Adrenal gland (tissue), 19 donors: ENCODE measurements around the gene HPS1. TPM values are rescaled to one million over a fixed set of nuclear protein-coding genes. Genes with fewer than 3 reads are reported as not detected.
A peak's percentile ranks its signal among the peaks of the same experiment; 100 is the strongest.

Experiments used
- DNase-seq, 7 donors: peaks; one replicate each; pipeline ENCODE4 v3.0.0-alpha.2; 2019 to 2020
- H3K27ac ChIP-seq, 5 donors: fragments of 200-600 bp; sonication (generic) in 4 of 5; 1 replicate in 3 of 5; 2 replicates in 2 of 5; pipeline versions ENCODE4 v1.5.1 to v1.8.0; 2016 to 2020; ENCODE audit warnings: mild to moderate bottlenecking in 1 of 5
- H3K27me3 ChIP-seq: fragments of 200-600 bp; 2 replicates; pipeline ENCODE4 v1.8.0; 2021
- H3K36me3 ChIP-seq, 2 donors: fragments of 200-600 bp; replicated peaks in 1 of 2; 1 replicate in 1 of 2; 2 replicates in 1 of 2; pipeline versions ENCODE4 v1.5.1 to v1.8.0; 2018 to 2022
- H3K4me1 ChIP-seq, 2 donors: fragments of 200-600 bp; replicated peaks in 1 of 2; 1 replicate in 1 of 2; 2 replicates in 1 of 2; pipeline versions ENCODE4 v1.5.1 to v1.8.0; 2018 to 2021
- H3K4me3 ChIP-seq, 4 donors: fragments of 200-600 bp; sonication (generic) in 3 of 4; one replicate each; pipeline ENCODE4 v1.5.1; 2016 to 2018
- H3K9me3 ChIP-seq, 3 donors: fragments of 200-600 bp; sonication (generic) in 1 of 3; replicated peaks in 1 of 3; 1 replicate in 2 of 3; 2 replicates in 1 of 3; pipeline versions ENCODE4 v1.5.1 to v1.8.0; 2016 to 2021
- CTCF ChIP-seq, 6 experiments: fragments of 450-650 bp in 4 of 6; fragments of 200-600 bp in 2 of 6; sonication (generic) in 1 of 6; IDR thresholded peaks; 1 replicate in 5 of 6; 2 replicates in 1 of 6; pipeline versions ENCODE4 v1.5.1 to v1.8.0; 2016 to 2021; ENCODE audit warnings: antibody characterized with exemption in 6 of 6, mild to moderate bottlenecking in 2 of 6, moderate library complexity in 1 of 6
- POLR2A ChIP-seq, 2 donors: fragments of 450-650 bp; IDR thresholded peaks; one replicate each; pipeline ENCODE4 v1.6.1; 2017; ENCODE audit warnings: antibody characterized with exemption in 2 of 2, mild to moderate bottlenecking in 2 of 2, moderate library complexity in 1 of 2
- WGBS, 4 donors: extraction: QIAGEN DNeasy Blood & Tissue Kit in 2 of 4; methylation state at CpG; one replicate each; pipeline versions ENCODE4 v1.1.5 to v1.1.7; 2013 to 2017; 5-methylcytosine and 5-hydroxymethylcytosine counted together
- intact Hi-C, 2 donors: fragments of 100-400 bp; cut with DNase I; formaldehyde crosslinking; loops; one replicate each; pipeline versions ENCODE4 v1.14.1 to v1.15.0; 2022 to 2023
- long read RNA-seq, 10 donors: library from polyadenylated mRNA in 3 of 10; unstranded in 2 of 10; stranded (forward) in 1 of 10; transcript quantifications; one replicate each; pipeline ENCODE4 v2.0.0 and lab custom pipeline, GENCODE V29; 2021 to 2026
- polyA plus RNA-seq, 3 donors: library from polyadenylated mRNA; stranded (reverse); fragments of 200-250 nt in 2 of 3; fragments of 350-450 nt in 1 of 3; fragmentation: Illumina TruSeq in 1 of 3; extraction: RNeasy Lipid Tissue Mini Kit (QIAGEN cat#74804) in 1 of 3; gene quantifications; one replicate each; pipeline ENCODE4 v1.2.3, GENCODE V29; 2013 to 2014
- total RNA-seq, 9 donors: library from RNA; depleted of rRNA in 4 of 9; stranded (reverse); fragments of >200 nt in 4 of 9; fragments of 120-200 nt in 1 of 9; fragmentation: NEBNext Ultra II Directional in 1 of 9; extraction: Animal tissue kit (Norgen Biotek cat#: 25700) in 1 of 9; gene quantifications; one replicate each; pipeline versions ENCODE4 v1.1.0 to v1.2.4, GENCODE V29; 2013 to 2023
- donor health status: healthy with polysubstance abuse.
- donor health status: Bipolar disorder and iron deficiency.
- donor health status: DM: yes; HTN: yes; CAD: no.
- donor health status: DM: no; HTN: no; CAD: no.
- donor health status: DM: no; HTN: no; CAD: no.
- donor health status: DM: yes; HTN: yes; CAD: no.

Gene HPS1
- total RNA-seq (10 to 100 TPM; 32.1 to 95.6 (median 72.1) TPM), polyA plus RNA-seq (10 to 100 TPM; 28.6 to 78.3 (median 50.8) TPM)
- long read RNA-seq, donor 1, transcript HPS1-207 (4 exons, 922 nt), result major isoform, 10 of 12 reads
- long read RNA-seq, donor 1, partial matches to known transcripts, result 0 of 12 reads
- long read RNA-seq, donor 1, other reads (novel, unspliced or antisense), result 0 of 12 reads
- long read RNA-seq, donor 2, transcript HPS1-207 (4 exons, 922 nt), result major isoform, 7 of 16 reads
- long read RNA-seq, donor 2, partial matches to known transcripts, result 5 of 16 reads
- long read RNA-seq, donor 2, other reads (novel, unspliced or antisense), result 0 of 16 reads
- long read RNA-seq, donor 3, transcript HPS1-207 (4 exons, 922 nt), result major isoform, 20 of 21 reads
- long read RNA-seq, donor 3, partial matches to known transcripts, result 0 of 21 reads
- long read RNA-seq, donor 3, other reads (novel, unspliced or antisense), result 0 of 21 reads
- long read RNA-seq, donor 4, transcript HPS1-201 (20 exons, 3,703 nt), result minor isoform, 9 of 55 reads
- long read RNA-seq, donor 4, transcript HPS1-207 (4 exons, 922 nt), result major isoform, 13 of 55 reads
- long read RNA-seq, donor 4, partial matches to known transcripts, result 15 of 55 reads
- long read RNA-seq, donor 4, other reads (novel, unspliced or antisense), result 15 of 55 reads
- long read RNA-seq, donor 5, transcript HPS1-201 (20 exons, 3,703 nt), result major isoform, 87 of 205 reads
- long read RNA-seq, donor 5, transcript HPS1-207 (4 exons, 922 nt), result minor isoform, 16 of 205 reads
- long read RNA-seq, donor 5, transcript HPS1-202 (10 exons, 1,580 nt), result minor isoform, 5 of 205 reads
- long read RNA-seq, donor 5, partial matches to known transcripts, result 22 of 205 reads
- long read RNA-seq, donor 5, other reads (novel, unspliced or antisense), result 72 of 205 reads
- long read RNA-seq, donor 6, transcript HPS1-207 (4 exons, 922 nt), result major isoform, 10 of 45 reads
- long read RNA-seq, donor 6, transcript HPS1-201 (20 exons, 3,703 nt), result major isoform, 10 of 45 reads
- long read RNA-seq, donor 6, partial matches to known transcripts, result 13 of 45 reads
- long read RNA-seq, donor 6, other reads (novel, unspliced or antisense), result 11 of 45 reads
- long read RNA-seq, donor 7, transcript HPS1-207 (4 exons, 922 nt), result major isoform, 6 of 8 reads
- long read RNA-seq, donor 7, partial matches to known transcripts, result 0 of 8 reads
- long read RNA-seq, donor 7, other reads (novel, unspliced or antisense), result 0 of 8 reads
- long read RNA-seq, donor 8, transcript HPS1-207 (4 exons, 922 nt), result major isoform, 12 of 22 reads
- long read RNA-seq, donor 8, partial matches to known transcripts, result 7 of 22 reads
- long read RNA-seq, donor 8, other reads (novel, unspliced or antisense), result 0 of 22 reads
- long read RNA-seq, donor 9, partial matches to known transcripts, result 0 of 4 reads
- long read RNA-seq, donor 9, other reads (novel, unspliced or antisense), result 0 of 4 reads
- long read RNA-seq, donor 10, partial matches to known transcripts, result 0 of 5 reads
- long read RNA-seq, donor 10, other reads (novel, unspliced or antisense), result 0 of 5 reads

- TF ChIP-seq CTCF (IDR thresholded peaks at IDR 0.05) (no peak), POLR2A (IDR thresholded peaks at IDR 0.05) (peak; percentile 62 to 81)
- Histone ChIP-seq H3K9me3 (no peaks in the 10 kb centered on the region), H3K4me3 (peak within 1 kb of the TSS; percentile 54 to 89 (median 80)), H3K36me3 (peaks cover 0 to 30% of the 10 kb centered on the region in 2 donors), H3K27ac (peak within 1 kb of the TSS; percentile 84 to 96 (median 93)), H3K27me3 (no peaks in the 10 kb centered on the region), H3K4me1 (peaks cover 5 to 10% of the 10 kb centered on the region in 2 donors)
- DNase-seq, result peak; percentile 73 to 85 (median 82)
- intact Hi-C loops, result no loop called here
- 2 to 4% (median 2%) methylated on average over 21 to 47 of the region's 47 CpGs; no CpG with 5 or more reads in 1 of the 4 donors for WGBS, 4 donors
Observed at GRCh38 chr10:98446661-98447221, at the start of gene HPS1. TSS of gene HPS1 (minus strand) at chr10:98446935. CDS start at chr10:98443240, 3,695 bp downstream.

GRCh38 chr10:98492763-98493162 is 46.0 kb upstream of the HPS1 start:
- no peaks in the 10 kb centered on the region for H3K27me3 ChIP-seq
- 57 to 76% (median 74%) methylated on average over 1 of the region's 1 CpG for WGBS, 4 donors
- no peaks in the 10 kb centered on the region for H3K36me3 ChIP-seq
- no peak for DNase-seq
- no peaks in the 10 kb centered on the region for H3K4me1 ChIP-seq
- H3K9me3 ChIP-seq, result peaks cover 0 to 9% (median 7%) of the 10 kb centered on the region in 3 donors
- H3K4me3 ChIP-seq, result no peak overlapping the region
- no peak overlapping the region for H3K27ac ChIP-seq
- no peak for TF ChIP-seq CTCF (IDR thresholded peaks at IDR 0.05)
- no peak for TF ChIP-seq POLR2A (IDR thresholded peaks at IDR 0.05)
- intact Hi-C loops, result no loop called here

GRCh38 chr10:98489561-98490481 is 43.1 kb upstream of the HPS1 start:
- TF ChIP-seq CTCF (IDR thresholded peaks at IDR 0.05), result no peak
- Histone ChIP-seq H3K4me1 (no peaks in the 10 kb centered on the region), H3K27ac (no peak overlapping the region), H3K36me3 (no peaks in the 10 kb centered on the region), H3K9me3 (peaks cover 0 to 3% (median 0%) of the 10 kb centered on the region in 3 donors), H3K4me3 (no peak overlapping the region), H3K27me3 (no peaks in the 10 kb centered on the region)
- DNase-seq, result no peak
- intact Hi-C loops, result no loop called here
- 77 to 83% (median 82%) methylated on average over 13 of the region's 13 CpGs for WGBS, 4 donors
